Muscle layer of colon (tissue), 2 donors: Measurements from ENCODE around the gene TENT4B.

Experiments used
- H3K27ac ChIP-seq: one replicate; pipeline ENCODE4 v1.7.0; 2013; ENCODE audit warnings: low read depth, mild to moderate bottlenecking, low read length, moderate library complexity
- H3K27me3 ChIP-seq, 2 donors: one replicate each; pipeline ENCODE4 v1.7.0; 2013; ENCODE audit warnings: low read length in 2 of 2, mild to moderate bottlenecking in 2 of 2; ENCODE audit not compliant: insufficient read depth in 2 of 2, control insufficient read depth in 1 of 2
- H3K36me3 ChIP-seq: one replicate; pipeline ENCODE4 v1.7.0; 2013; ENCODE audit warnings: mild to moderate bottlenecking, low read length; ENCODE audit not compliant: insufficient read depth
- H3K4me1 ChIP-seq: one replicate; pipeline ENCODE4 v1.7.0; 2013; ENCODE audit warnings: mild to moderate bottlenecking, low read length; ENCODE audit not compliant: insufficient read depth
- H3K4me3 ChIP-seq, 2 donors: one replicate each; pipeline ENCODE4 v1.7.0; 2013; ENCODE audit warnings: low read length in 2 of 2, low read depth in 1 of 2, mild to moderate bottlenecking in 1 of 2, moderate library complexity in 1 of 2
- H3K9ac ChIP-seq: one replicate; pipeline ENCODE4 v1.7.0; 2013; ENCODE audit warnings: low read length
- H3K9me3 ChIP-seq: one replicate; pipeline ENCODE4 v1.7.0; 2013; ENCODE audit warnings: mild to moderate bottlenecking, low read length
- donor health status: abdominal sarcoma.
- donor health status: Adenocarcinoma of cecum.

Gene TENT4B

DNA sequence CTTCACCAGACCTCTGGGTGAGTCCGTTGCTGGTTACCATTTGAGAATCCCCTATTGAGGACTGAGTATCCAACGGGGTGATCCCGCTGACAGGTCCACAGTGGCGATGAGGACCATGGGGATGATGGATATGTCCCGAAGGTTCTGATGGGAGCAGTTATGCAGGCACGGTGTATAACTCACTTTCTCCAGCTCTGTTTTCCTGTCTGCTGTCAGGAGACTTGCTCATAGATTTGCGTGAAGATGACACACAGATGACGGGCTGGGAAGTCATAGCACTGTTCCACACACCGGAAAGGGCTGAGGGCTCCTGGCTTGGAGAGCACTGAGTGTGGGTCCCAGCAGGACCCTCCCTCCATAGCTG lies 91.0 kb downstream of the TENT4B start:
- no peak overlapping the region for H3K27ac ChIP-seq
- H3K9ac ChIP-seq: no peak overlapping the region
- no peaks in the 10 kb centered on the region for H3K9me3 ChIP-seq
- H3K4me1 ChIP-seq: peaks cover 9% of the 10 kb centered on the region
- peaks cover 0 to 9% of the 10 kb centered on the region in 2 donors for H3K27me3 ChIP-seq
- no peaks in the 10 kb centered on the region for H3K36me3 ChIP-seq
- H3K4me3 ChIP-seq: no peak overlapping the region

DNA sequence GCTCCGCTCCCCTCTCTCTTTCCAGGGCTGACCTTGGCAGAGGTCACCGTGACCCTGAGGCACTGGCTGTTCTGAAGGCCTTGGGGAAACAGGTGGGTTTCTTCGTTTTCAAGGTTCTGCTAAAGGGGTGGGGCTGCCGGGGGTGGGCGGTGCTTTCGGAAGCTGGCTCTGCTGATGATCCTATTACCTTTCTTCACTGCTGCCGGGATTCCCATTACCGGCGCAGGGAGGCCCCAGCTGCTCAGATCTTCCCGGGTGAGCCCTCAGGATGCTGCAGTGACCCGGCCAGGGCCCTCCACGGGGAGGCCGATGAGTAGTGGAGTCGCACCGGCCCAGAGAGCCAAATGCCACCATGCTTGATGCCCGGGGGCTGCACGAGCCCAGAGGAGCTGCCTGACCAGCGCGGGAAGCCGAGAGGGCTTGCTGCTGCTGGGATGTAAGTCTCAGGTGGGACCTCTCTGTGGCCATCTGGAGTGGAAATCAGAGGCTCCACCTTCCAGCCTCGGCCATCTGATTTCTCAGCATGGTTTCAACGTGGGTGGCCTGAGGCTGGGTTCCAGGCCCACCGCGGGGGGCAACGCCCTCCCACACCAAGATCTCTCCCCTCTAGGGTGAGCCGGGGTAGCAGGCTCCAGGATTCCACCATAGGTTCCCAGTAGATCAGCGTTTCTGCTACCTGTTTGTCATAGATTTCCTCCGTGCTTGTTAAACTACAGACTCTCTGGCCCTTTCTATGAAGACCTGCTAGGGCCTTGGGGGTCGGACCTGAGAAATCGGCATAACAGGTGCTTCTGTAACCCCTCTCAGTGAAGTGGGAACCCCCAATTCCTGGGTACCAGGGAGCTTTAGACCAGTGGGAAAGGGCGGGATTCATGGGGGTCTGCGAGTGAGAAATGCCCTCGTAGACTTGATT lies 91.7 kb downstream of the TENT4B start:
- Histone ChIP-seq H3K4me1 (peaks cover 9% of the 10 kb centered on the region), H3K27me3 (peaks cover 0 to 9% of the 10 kb centered on the region in 2 donors), H3K27ac (no peak overlapping the region), H3K9ac (no peak overlapping the region), H3K9me3 (no peaks in the 10 kb centered on the region), H3K4me3 (peak overlapping the region; percentile 38 to 60), H3K36me3 (no peaks in the 10 kb centered on the region)

DNA sequence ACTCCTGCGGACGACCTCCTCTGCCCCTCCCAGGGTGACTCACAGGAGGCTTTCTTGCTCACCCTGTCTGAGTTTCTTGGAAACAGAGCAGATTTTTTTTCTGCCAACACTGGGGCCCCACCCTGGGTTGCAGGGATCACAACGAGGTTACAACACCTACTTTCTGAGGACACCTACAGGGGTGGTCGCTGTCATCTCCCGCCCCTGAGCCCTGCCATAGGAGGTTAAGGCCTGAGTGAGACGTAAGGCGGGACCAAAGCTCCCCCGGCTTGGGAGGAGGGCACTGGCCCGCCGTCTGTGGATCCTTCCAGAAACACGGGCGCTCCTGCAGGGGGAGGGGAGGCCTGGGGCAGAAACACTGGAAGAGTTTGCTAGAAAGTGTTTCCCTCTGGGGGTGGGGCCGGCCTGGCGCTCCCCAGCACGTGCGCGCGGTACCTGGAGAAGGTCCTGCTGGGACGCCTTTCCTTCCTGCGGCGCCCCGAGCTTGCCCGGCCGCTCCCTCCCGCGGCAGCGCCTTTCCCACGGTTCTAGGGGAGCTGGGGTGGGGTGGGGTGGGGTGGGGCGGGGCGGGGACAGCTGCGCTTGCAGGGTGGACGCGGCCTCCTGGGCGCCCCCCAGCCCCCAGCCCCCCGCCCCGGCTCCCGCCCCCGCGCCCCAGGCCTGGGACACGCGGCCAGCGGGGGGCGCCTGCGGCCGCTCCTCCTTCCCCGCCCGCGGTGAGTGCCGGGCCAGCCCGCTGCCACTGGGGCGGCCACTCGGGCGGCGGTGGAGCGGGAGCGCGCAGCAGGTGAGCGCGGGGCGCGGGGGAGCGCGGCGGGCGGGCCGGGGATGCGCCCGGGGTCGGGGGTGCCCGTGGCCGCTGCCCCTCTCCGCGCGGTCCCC lies 92.6 kb downstream of the TENT4B start:
- Histone ChIP-seq H3K36me3 (no peaks in the 10 kb centered on the region), H3K9ac (no peak overlapping the region), H3K9me3 (no peaks in the 10 kb centered on the region), H3K4me3 (peak overlapping the region; percentile 38 to 60), H3K27ac (no peak overlapping the region), H3K4me1 (peaks cover 9% of the 10 kb centered on the region), H3K27me3 (peaks cover 0 to 9% of the 10 kb centered on the region in 2 donors)

DNA sequence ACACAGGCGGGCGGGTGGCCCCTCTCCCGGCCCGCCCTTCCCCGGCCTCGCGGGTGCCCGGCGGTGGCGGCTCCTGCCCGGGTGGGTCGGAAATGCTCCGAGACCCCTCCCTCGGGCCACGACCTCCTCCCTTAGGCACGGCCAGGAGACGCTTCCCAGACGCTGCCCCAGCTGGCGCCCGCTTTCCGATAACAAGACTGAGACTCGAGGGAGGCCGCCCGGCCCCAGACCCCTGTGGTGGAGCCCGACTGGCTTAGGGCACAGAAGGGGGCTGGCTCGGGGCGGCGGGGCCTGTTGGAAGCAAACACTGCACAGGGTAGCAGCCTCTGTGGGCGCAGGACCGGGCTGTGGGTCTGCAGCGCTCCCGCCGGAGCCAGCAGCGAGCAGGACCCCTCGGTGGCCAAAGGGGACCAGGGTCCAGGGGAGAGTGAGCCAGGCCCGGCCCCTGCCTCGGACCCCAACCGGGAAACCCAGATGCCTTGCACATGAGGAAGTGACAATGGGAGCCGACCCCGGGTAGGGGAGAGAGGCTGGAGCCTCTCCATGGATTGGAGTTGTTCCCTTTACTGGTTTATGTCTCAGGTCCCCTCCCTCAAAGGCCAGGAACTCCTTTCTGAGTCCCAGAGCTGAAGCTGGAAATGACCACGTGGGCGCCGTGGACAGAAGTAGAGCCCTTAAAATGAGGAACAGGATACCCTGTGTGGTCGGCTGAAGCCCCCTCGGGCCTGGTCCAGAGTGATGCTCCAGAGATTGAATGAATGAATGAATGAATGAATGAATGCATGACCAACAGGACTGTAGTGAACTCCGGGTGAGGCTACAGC lies 93.4 kb downstream of the TENT4B start:
- no peaks in the 10 kb centered on the region for H3K36me3 ChIP-seq
- no peaks in the 10 kb centered on the region for H3K9me3 ChIP-seq
- H3K27ac ChIP-seq: peak overlapping the region; percentile 27
- peak overlapping the region; percentile 41 to 83 for H3K4me3 ChIP-seq
- peaks cover 0 to 9% of the 10 kb centered on the region in 2 donors for H3K27me3 ChIP-seq
- peaks cover 9% of the 10 kb centered on the region for H3K4me1 ChIP-seq
- no peak overlapping the region for H3K9ac ChIP-seq

DNA sequence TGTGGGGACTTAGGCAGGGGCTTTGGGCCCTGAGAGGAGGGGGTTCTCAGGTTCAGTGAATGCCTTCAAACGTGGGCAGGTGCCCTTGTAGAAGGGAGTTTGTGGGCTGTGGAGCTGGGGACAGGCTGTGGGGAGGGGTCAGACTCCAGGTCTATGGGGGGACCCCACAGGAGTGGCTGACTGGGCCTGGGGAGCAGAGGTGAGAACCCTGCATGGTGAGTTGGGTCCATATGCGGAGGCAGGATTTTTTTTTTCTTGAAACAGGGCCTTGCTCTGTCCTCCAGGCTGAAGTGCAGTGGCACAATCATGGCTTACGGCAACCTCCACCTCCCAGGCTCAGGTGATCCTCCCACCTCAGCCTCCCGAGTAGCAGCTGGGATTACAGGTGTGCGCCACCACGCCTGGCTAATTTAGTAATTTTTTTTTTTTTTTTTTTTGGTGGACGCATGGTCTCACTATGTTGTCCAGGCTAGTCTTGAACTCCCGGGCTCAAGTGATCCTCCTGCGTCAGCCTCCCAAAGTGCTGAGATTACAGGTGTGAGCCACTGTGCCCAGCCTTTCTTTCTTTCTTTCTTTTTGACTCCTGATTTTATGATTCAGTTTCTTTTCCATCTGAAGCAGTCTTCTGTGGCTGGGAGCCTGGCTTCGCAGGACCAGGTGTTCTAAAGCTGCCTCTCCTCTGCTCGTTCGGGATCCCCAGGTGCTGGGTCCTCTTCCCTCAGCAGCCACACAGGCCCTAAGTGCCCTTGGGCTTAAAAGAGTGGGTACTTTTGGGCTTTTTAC lies 94.2 kb downstream of the TENT4B start:
- Histone ChIP-seq H3K9ac (no peak overlapping the region), H3K36me3 (no peaks in the 10 kb centered on the region), H3K9me3 (no peaks in the 10 kb centered on the region), H3K4me3 (no peak overlapping the region), H3K27me3 (peaks cover 0 to 9% of the 10 kb centered on the region in 2 donors), H3K27ac (no peak overlapping the region), H3K4me1 (peaks cover 9% of the 10 kb centered on the region)

DNA sequence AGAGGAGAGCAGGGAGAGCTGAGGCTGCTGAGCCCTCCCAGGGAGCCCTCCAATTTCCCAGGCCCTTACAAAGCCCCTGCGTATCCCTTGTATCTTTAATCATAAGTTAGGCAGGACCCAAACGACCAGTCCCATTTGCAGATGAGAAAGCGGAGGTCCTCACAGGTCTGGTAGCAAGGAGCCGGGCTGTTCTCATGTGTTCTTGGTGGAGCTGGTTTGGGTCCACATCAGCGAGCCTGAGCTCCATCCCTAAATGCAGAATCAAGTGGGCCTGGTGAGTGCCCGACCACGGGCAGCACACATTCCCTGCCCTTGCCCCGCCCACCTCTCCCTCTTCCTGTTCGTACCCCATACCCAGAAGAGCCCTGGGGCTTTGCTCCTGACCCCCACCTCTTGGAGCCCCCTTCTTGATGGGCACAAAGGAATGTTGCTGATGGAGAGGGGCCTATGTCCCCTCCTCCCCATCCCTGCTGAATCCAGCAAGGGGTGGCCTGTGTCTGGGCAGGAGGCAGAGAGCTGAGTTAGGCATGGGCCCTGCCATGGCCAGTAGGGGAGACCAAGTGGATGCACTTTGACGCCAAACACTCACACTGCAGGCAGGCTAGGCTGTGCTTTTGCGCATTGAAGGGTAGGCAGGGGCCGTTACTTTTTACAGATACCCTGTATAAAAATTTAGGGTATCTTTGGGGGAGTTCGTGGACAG lies 95.0 kb downstream of the TENT4B start:
- no peak overlapping the region for H3K27ac ChIP-seq

DNA sequence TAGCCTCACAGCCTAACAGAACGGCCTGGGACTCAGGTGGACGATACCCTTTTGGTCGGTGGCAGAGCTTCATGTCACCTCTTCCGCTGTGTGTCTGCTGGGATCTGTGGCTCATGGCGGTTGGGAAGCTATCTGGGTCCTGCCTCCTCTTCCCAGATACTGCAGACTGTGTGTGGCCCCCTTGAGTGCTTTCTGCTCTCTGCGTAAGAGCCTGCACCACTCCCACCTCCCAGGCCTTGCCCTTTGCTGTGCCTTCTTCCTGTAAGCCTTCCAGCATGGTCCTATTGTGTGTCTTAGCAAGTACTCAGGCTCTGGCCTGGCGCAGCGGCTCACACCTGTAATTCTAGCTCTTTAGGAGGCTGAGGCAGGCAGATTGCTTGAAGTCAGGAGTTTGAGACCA lies 95.7 kb downstream of the TENT4B start:
- no peaks in the 10 kb centered on the region for H3K36me3 ChIP-seq
- peaks cover 9% of the 10 kb centered on the region for H3K4me1 ChIP-seq
- peaks cover 0 to 9% of the 10 kb centered on the region in 2 donors for H3K27me3 ChIP-seq
- H3K9me3 ChIP-seq: no peaks in the 10 kb centered on the region
- H3K27ac ChIP-seq: no peak overlapping the region
- H3K9ac ChIP-seq: no peak overlapping the region
- H3K4me3 ChIP-seq: no peak overlapping the region

More for the DNA sequence above, 95.0 kb downstream of the TENT4B start:
- Histone ChIP-seq H3K9me3 (no peaks in the 10 kb centered on the region), H3K4me1 (peaks cover 9% of the 10 kb centered on the region), H3K4me3 (no peak overlapping the region), H3K9ac (no peak overlapping the region), H3K27me3 (peaks cover 0 to 9% of the 10 kb centered on the region in 2 donors), H3K36me3 (no peaks in the 10 kb centered on the region)

DNA sequence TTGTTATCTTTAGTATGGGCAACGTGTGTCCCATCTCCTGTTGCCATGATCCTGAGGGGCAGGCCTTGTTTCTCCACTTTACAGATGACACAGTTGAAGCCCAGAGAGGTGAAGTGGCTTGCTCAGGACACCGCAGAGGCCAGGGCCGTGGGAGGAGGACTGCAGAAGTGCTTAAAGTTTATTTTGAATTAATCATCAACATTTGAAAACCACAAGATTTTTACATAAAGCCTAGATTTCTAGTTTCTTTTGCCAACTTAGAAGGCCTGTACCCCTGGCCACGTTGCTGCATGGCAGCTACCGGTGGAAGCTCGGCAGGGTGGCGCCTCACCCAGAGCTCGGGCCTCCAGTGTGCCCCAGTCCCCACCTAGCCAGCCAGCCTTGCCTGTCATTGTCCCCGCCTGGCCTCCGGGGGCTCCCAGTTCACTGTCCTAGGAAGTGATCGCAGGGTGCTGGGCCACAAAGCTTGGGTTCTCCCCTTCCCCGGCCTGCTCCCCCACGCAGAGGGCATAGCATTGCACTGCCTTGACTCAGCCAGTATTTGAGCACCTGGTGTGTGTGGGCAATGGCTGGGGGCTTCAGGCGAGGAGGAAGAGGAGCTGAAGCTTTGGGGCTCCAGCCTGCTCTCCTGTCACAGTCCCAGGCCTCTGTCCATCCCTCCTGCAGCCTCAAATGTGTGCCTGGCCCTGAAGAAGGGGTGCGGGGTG lies 98.4 kb downstream of the TENT4B start:
- H3K4me3 ChIP-seq: no peak overlapping the region
- no peaks in the 10 kb centered on the region for H3K9me3 ChIP-seq
- no peak overlapping the region for H3K27ac ChIP-seq
- no peaks in the 10 kb centered on the region for H3K27me3 ChIP-seq
- no peaks in the 10 kb centered on the region for H3K4me1 ChIP-seq
- no peak overlapping the region for H3K9ac ChIP-seq
- no peaks in the 10 kb centered on the region for H3K36me3 ChIP-seq

DNA sequence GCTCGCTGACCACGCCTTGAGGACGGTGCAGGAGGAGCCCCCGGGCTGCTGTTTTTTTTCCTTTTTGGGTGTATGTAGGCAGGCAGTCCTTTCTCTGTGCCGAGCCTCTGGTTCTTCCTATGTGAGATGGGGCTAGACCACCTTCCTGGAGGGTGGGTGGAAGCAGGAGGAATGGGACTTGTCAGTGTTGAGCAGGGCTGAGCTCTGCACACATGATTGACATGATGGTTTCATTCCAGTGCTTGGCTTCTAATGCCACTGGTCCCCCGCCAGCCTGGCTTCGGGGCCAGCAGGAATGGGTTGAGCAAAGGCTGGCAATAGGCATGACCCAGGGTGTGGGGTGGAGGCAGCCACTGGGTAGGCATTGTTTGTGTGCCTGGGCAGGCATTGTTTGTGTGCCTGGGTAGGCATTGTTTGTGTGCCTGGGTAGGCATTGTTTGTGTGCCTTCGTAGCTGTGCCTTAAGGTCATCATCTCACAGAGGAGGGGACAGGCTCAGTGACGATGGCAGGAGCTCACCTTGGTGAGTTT lies 99.0 kb downstream of the TENT4B start:
- Histone ChIP-seq H3K9me3 (no peaks in the 10 kb centered on the region), H3K36me3 (no peaks in the 10 kb centered on the region), H3K4me1 (no peaks in the 10 kb centered on the region), H3K27ac (no peak overlapping the region), H3K4me3 (no peak overlapping the region), H3K9ac (no peak overlapping the region), H3K27me3 (no peaks in the 10 kb centered on the region)
